HG02642 (cell line): ENCODE results near the gene SNCG.
"Not testable (repeated sequence)": the region's sequence is repeated elsewhere in the genome, so short reads cannot be mapped to it uniquely, and the experiment has no call there.

Experiments
- ATAC-seq: cut with Tn5 transposase; IDR thresholded peaks from one replicate; pipeline ENCODE4 v1.9.1; 2021; ENCODE audit warnings: mild to moderate bottlenecking; ENCODE audit not compliant: unreplicated experiment, poor library complexity

Gene SNCG

GRCh38 chr10:86972613-86973380 lies 14.4 kb downstream of the SNCG start:
- ATAC-seq: no peak

- ATAC-seq: no peak
Observed at GRCh38 chr10:86974484-86974883, 16.1 kb downstream of the SNCG start.

GRCh38 chr10:86976362-86977056 lies 18.1 kb downstream of the SNCG start:
- ATAC-seq: no peak

GRCh38 chr10:86978457-86978856 lies 20.1 kb downstream of the SNCG start:
- ATAC-seq: not testable (repeated sequence)

- no peak for ATAC-seq
Observed at GRCh38 chr10:86979296-86979818, 21.0 kb downstream of the SNCG start.

- ATAC-seq: no peak
Observed at GRCh38 chr10:86979977-86980448, 21.6 kb downstream of the SNCG start.

GRCh38 chr10:86981020-86981419 lies 22.6 kb downstream of the SNCG start:
- not testable (repeated sequence) for ATAC-seq

GRCh38 chr10:86981716-86982115 lies 23.3 kb downstream of the SNCG start:
- no peak for ATAC-seq

GRCh38 chr10:86984498-86984897 lies 26.1 kb downstream of the SNCG start:
- not testable (repeated sequence) for ATAC-seq

- no peak for ATAC-seq
Observed at GRCh38 chr10:86988520-86988919, 30.1 kb downstream of the SNCG start.

- not testable (repeated sequence) for ATAC-seq
Observed at GRCh38 chr10:86991362-86991761, 33.0 kb downstream of the SNCG start.

GRCh38 chr10:86992456-86992855 lies 34.1 kb downstream of the SNCG start:
- no peak for ATAC-seq

- no peak for ATAC-seq
Observed at GRCh38 chr10:86992929-86993328, 34.5 kb downstream of the SNCG start.

GRCh38 chr10:86999802-87000403 lies 41.5 kb downstream of the SNCG start:
- not testable (repeated sequence) for ATAC-seq

GRCh38 chr10:87000491-87000890 lies 42.1 kb downstream of the SNCG start:
- no peak for ATAC-seq

- ATAC-seq: not testable (repeated sequence)
Observed at GRCh38 chr10:87007124-87007523, 48.7 kb downstream of the SNCG start.

- ATAC-seq: not testable (repeated sequence)
Observed at GRCh38 chr10:87007674-87008073, 49.3 kb downstream of the SNCG start.

- not testable (repeated sequence) for ATAC-seq
Observed at GRCh38 chr10:87008303-87008702, 49.9 kb downstream of the SNCG start.

GRCh38 chr10:87009134-87009696 lies 50.8 kb downstream of the SNCG start:
- ATAC-seq: not testable (repeated sequence)
